ENCODE measurements around the gene EPHB4. TPM values are rescaled to one million over a fixed set of nuclear protein-coding genes. Genes with fewer than 3 reads are reported as not detected.

EPHB4 gene
- total and polyA plus RNA-seq, 2 experiments from 2014 or later = 23.3 to 164 TPM

DNA sequence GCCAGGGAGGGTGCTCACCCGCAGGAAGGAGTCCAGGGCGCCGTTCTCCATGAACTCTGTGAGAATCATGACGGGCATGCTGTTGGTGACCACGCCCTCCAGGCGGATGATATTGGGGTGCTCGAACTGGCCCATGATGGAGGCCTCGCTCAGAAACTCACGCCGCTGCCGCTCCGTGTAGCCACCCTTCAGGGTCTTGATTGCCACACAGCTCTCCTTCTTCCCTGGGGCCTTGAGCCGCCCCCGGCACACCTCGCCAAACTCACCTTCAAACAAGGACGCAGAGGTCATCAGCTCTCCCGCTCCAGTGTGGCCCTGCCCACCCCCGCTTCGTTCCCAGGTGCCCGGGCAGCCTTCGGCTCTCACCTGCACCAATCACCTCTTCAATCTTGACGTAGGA, 14.6 kb downstream of the EPHB4 start:
- DNase-seq (ENCODE audit: low spot score) = peak; percentile 0

DNA sequence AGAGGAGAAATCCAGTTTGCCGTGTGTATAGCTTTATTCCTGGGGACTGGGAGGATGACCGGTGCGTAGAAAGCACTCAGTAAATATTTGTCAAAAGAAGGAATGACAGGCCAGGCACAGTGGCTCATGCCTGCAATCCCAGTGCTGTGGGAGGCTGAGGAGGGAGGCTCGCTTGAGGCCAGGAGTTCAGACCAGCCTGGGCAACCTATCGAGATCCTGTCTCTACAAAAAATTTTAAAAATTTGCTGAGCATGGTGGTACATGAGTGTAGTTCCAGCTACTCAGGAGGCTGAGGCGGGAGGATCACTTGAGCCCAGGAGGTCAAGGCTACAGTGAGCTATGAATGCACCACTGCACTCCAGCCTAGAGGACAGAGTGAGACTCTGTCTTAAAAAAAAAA, 15.8 kb downstream of the EPHB4 start:
- Histone ChIP-seq H3K9me2 (ENCODE audit: insufficient read depth) (no peaks in the 10 kb centered on the region), H4K20me1 (replicated peaks; ENCODE audit: insufficient read depth) (peaks cover 44% of the 10 kb centered on the region), H3K27me3 (ENCODE audit: insufficient read depth) (no peaks in the 10 kb centered on the region), H3K27ac (ENCODE audit: low read depth) (no peak overlapping the region), H3K4me2 (no peak overlapping the region), H3K4me1 (ENCODE audit: insufficient read depth) (no peaks in the 10 kb centered on the region), H3K36me3 (ENCODE audit: insufficient read depth) (peaks cover 81% of the 10 kb centered on the region), H3K4me3 (no peak overlapping the region), H3F3A (replicated peaks; ENCODE audit: low read depth) (0 out of 2 replicates have a peak, but pooled peaks cover 27% of the 10 kb centered on the region), H2AFZ (no peak overlapping the region), H3K79me2 (replicated peaks; ENCODE audit: insufficient read depth) (peaks cover 9% of the 10 kb centered on the region; the same call in 1 of the 2 replicates)
- no peaks in the 10 kb centered on the region for H3K4me1 Mint-ChIP-seq
- TF ChIP-seq ZNF114 (CRISPR knock-in tag; IDR thresholded peaks at IDR 0.05) = no peak
- no peak for TF ChIP-seq ZNF331 (CRISPR knock-in tag; IDR thresholded peaks at IDR 0.05; ENCODE audit: low read depth)
- TF ChIP-seq CTCF (conservative IDR thresholded peaks at IDR 0.05; ENCODE audit: low read depth in 2 of 2) = no peak
- no peak for TF ChIP-seq STAT1 (IDR thresholded peaks at IDR 0.05; ENCODE audit: unreplicated experiment)
- TF ChIP-seq, protein P1, sequence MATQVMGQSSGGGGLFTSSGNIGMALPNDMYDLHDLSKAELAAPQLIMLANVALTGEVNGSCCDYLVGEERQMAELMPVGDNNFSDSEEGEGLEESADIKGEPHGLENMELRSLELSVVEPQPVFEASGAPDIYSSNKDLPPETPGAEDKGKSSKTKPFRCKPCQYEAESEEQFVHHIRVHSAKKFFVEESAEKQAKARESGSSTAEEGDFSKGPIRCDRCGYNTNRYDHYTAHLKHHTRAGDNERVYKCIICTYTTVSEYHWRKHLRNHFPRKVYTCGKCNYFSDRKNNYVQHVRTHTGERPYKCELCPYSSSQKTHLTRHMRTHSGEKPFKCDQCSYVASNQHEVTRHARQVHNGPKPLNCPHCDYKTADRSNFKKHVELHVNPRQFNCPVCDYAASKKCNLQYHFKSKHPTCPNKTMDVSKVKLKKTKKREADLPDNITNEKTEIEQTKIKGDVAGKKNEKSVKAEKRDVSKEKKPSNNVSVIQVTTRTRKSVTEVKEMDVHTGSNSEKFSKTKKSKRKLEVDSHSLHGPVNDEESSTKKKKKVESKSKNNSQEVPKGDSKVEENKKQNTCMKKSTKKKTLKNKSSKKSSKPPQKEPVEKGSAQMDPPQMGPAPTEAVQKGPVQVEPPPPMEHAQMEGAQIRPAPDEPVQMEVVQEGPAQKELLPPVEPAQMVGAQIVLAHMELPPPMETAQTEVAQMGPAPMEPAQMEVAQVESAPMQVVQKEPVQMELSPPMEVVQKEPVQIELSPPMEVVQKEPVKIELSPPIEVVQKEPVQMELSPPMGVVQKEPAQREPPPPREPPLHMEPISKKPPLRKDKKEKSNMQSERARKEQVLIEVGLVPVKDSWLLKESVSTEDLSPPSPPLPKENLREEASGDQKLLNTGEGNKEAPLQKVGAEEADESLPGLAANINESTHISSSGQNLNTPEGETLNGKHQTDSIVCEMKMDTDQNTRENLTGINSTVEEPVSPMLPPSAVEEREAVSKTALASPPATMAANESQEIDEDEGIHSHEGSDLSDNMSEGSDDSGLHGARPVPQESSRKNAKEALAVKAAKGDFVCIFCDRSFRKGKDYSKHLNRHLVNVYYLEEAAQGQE (IDR thresholded peaks at IDR 0.05; ENCODE audit: unreplicated experiment) = no peak
- no peak for TF ChIP-seq JUNB (IDR thresholded peaks at IDR 0.05; ENCODE audit: unreplicated experiment)
- no peak for TF ChIP-seq ETS1 (IDR thresholded peaks at IDR 0.05)
- TF ChIP-seq EZH2phosphoT487 (IDR thresholded peaks at IDR 0.05; ENCODE audit: unreplicated experiment) = no peak
- no peak for TF ChIP-seq EZH2 (IDR thresholded peaks at IDR 0.05; ENCODE audit: low read depth, unreplicated experiment)
- no peak for TF ChIP-seq POLR2AphosphoS5 (IDR thresholded peaks at IDR 0.05; ENCODE audit: low read depth)
- TF ChIP-seq CREB1 (CRISPR knock-in tag; IDR thresholded peaks at IDR 0.05; ENCODE audit: low read depth) = no peak
- no peak for TF ChIP-seq NANOG (IDR thresholded peaks at IDR 0.05; ENCODE audit: borderline replicate concordance)
- peaks cover 99% of the 10 kb centered on the region for H3K36me3 Mint-ChIP-seq (ENCODE audit: low read depth)
- peaks cover 18% of the 10 kb centered on the region for H3K27me3 Mint-ChIP-seq (ENCODE audit: insufficient read depth, low read depth, poor library complexity)
- H3K27ac Mint-ChIP-seq = no peak overlapping the region
- DNase-seq (ENCODE audit: low spot score) (no peak), ATAC-seq (no peak)
- no peaks in the 10 kb centered on the region for H3K9me3 Mint-ChIP-seq
- no peak overlapping the region for H3K4me3 Mint-ChIP-seq

More for the DNA sequence above, 14.6 kb downstream of the EPHB4 start:
- Histone ChIP-seq H3F3A (replicated peaks; ENCODE audit: low read depth) (0 out of 2 replicates have a peak, but pooled peaks cover 27% of the 10 kb centered on the region), H3K4me1 (ENCODE audit: insufficient read depth) (no peaks in the 10 kb centered on the region), H3K27ac (ENCODE audit: low read depth) (no peak overlapping the region), H3K27me3 (ENCODE audit: insufficient read depth) (no peaks in the 10 kb centered on the region), H3K36me3 (ENCODE audit: insufficient read depth) (peaks cover 78% of the 10 kb centered on the region), H3K4me2 (no peak overlapping the region), H3K9me2 (ENCODE audit: insufficient read depth) (no peaks in the 10 kb centered on the region), H3K4me3 (no peak overlapping the region), H2AFZ (no peak overlapping the region), H4K20me1 (replicated peaks; ENCODE audit: insufficient read depth) (peaks cover 38% of the 10 kb centered on the region), H3K79me2 (replicated peaks; ENCODE audit: insufficient read depth) (peaks cover 9% of the 10 kb centered on the region; the same call in 1 of the 2 replicates)
- Mint-ChIP-seq H3K4me1 (no peaks in the 10 kb centered on the region), H3K36me3 (ENCODE audit: low read depth) (peaks cover 96% of the 10 kb centered on the region), H3K27me3 (ENCODE audit: insufficient read depth, low read depth, poor library complexity) (peaks cover 16% of the 10 kb centered on the region), H3K4me3 (no peak overlapping the region), H3K27ac (no peak overlapping the region), H3K9me3 (no peaks in the 10 kb centered on the region)
- ATAC-seq = no peak
- no peak for TF ChIP-seq ZNF114 (CRISPR knock-in tag; IDR thresholded peaks at IDR 0.05)
- TF ChIP-seq EZH2 (IDR thresholded peaks at IDR 0.05; ENCODE audit: low read depth, unreplicated experiment) = no peak
- TF ChIP-seq ZNF331 (CRISPR knock-in tag; IDR thresholded peaks at IDR 0.05; ENCODE audit: low read depth) = no peak
- TF ChIP-seq CTCF (conservative IDR thresholded peaks at IDR 0.05; ENCODE audit: low read depth in 2 of 2) = no peak
- no peak for TF ChIP-seq EZH2phosphoT487 (IDR thresholded peaks at IDR 0.05; ENCODE audit: unreplicated experiment)
- TF ChIP-seq CREB1 (CRISPR knock-in tag; IDR thresholded peaks at IDR 0.05; ENCODE audit: low read depth) = no peak
- no peak for TF ChIP-seq POLR2AphosphoS5 (IDR thresholded peaks at IDR 0.05; ENCODE audit: low read depth)
- TF ChIP-seq NANOG (IDR thresholded peaks at IDR 0.05; ENCODE audit: borderline replicate concordance) = no peak

All from GM23338 (cell line).